GM23248 (cell line): ENCODE data around the gene STAC3.

ENCODE experiments used
- EZH2 ChIP-seq: fragments of 200-600 bp; sonication (generic); IDR thresholded peaks from 2 replicates; pipeline ENCODE4 v1.6.1; 2018; ENCODE audit warnings: antibody characterized with exemption, mild to moderate bottlenecking; ENCODE audit not compliant: insufficient read depth, poor library complexity, severe bottlenecking
- EZH2phosphoT487 ChIP-seq: fragments of 200-600 bp; sonication (generic); IDR thresholded peaks from 2 replicates; pipeline ENCODE4 v1.6.1; 2018; ENCODE audit warnings: antibody characterized with exemption, moderate library complexity, mild to moderate bottlenecking, low read depth; ENCODE audit not compliant: insufficient read depth

- TF ChIP-seq EZH2 = no peak
- no peak for TF ChIP-seq EZH2phosphoT487
Observed at GRCh38 chr12:57200497-57200896, 50.5 kb downstream of the STAC3 start.
